NCI-H2107 (cell line): ENCODE measurements around the gene YBX1.

ENCODE experiments used
- DNase-seq: peaks from one replicate; lab custom pipeline; 2025; lab: John Stamatoyannopoulos, UW

The YBX1 gene

GRCh38 chr1:42735477-42736105 lies 53.4 kb downstream of the YBX1 start:
- no peak for DNase-seq

GRCh38 chr1:42736152-42736551 lies 53.9 kb downstream of the YBX1 start:
- no peak for DNase-seq

- DNase-seq: no peak
These were observed 54.5 kb downstream of the YBX1 start for GRCh38 chr1:42736571-42737200.

GRCh38 chr1:42737257-42737656 lies 55.0 kb downstream of the YBX1 start:
- DNase-seq: no peak

GRCh38 chr1:42737986-42738677 lies 55.9 kb downstream of the YBX1 start:
- DNase-seq: no peak

GRCh38 chr1:42738678-42739226 lies 56.5 kb downstream of the YBX1 start:
- no peak for DNase-seq

- no peak for DNase-seq
These were observed 57.8 kb downstream of the YBX1 start, which contains the start of gene CLDN19 for GRCh38 chr1:42739753-42740700. Gene CLDN19, minus strand, starts transcription at chr1:42740236. Its CDS starts 173 bp downstream, at chr1:42740063.

- DNase-seq: no peak
These were observed 58.8 kb downstream of the YBX1 start for GRCh38 chr1:42740851-42741580.

- DNase-seq: no peak
These were observed 59.5 kb downstream of the YBX1 start for GRCh38 chr1:42741706-42742105.

- DNase-seq: no peak
These were observed 59.9 kb downstream of the YBX1 start for GRCh38 chr1:42742141-42742540.

- DNase-seq: no peak
These were observed 60.5 kb downstream of the YBX1 start for GRCh38 chr1:42742617-42743316.

- DNase-seq: no peak
These were observed 61.3 kb downstream of the YBX1 start for GRCh38 chr1:42743317-42744147.

- DNase-seq: no peak
These were observed 61.9 kb downstream of the YBX1 start for GRCh38 chr1:42744148-42744413.

- no peak for DNase-seq
These were observed 63.6 kb downstream of the YBX1 start for GRCh38 chr1:42745851-42746250.

GRCh38 chr1:42746436-42747105 lies 64.4 kb downstream of the YBX1 start:
- DNase-seq: no peak

GRCh38 chr1:42747125-42747524 lies 64.9 kb downstream of the YBX1 start:
- DNase-seq: no peak

GRCh38 chr1:42748021-42748420 lies 65.8 kb downstream of the YBX1 start:
- no peak for DNase-seq

GRCh38 chr1:42748461-42749410 lies 66.5 kb downstream of the YBX1 start:
- no peak for DNase-seq
